Hypothalamus (tissue), 51 donors: ENCODE measurements around the gene BMP2K.

ENCODE experiments used
- DNase-seq, 51 donors: peaks; one replicate each; lab custom pipeline; 2025; lab: John Stamatoyannopoulos, UW

Gene BMP2K

DNA sequence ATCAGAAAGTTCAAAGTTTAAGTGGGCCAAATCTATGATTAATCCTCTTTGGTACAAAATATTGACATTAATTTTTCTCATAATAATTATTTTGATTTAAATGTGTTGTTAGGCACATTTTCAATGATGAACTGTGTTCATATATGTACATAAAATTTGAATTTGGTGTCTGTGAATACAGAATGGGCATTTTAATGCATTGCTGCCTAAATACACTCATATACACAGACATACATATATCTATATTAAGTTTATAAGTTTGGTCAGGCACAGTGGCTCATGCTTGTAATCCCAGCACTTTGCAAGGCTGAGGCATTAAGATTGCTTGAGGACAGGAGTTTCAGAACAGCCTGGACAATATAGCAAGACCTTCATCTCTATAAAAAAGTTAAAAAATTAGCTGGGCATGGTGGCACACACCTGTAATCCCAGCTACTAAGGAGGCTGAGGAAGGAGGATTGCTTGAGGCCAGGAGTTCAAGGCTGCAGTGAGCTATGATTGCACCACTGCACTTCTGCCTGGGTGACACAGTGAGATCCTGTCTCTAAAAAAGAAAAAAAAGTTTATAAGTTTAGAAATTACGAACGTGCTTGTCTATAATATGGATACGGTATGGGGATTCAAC lies 12.3 kb upstream of the BMP2K start:
- DNase-seq = no peak

DNA sequence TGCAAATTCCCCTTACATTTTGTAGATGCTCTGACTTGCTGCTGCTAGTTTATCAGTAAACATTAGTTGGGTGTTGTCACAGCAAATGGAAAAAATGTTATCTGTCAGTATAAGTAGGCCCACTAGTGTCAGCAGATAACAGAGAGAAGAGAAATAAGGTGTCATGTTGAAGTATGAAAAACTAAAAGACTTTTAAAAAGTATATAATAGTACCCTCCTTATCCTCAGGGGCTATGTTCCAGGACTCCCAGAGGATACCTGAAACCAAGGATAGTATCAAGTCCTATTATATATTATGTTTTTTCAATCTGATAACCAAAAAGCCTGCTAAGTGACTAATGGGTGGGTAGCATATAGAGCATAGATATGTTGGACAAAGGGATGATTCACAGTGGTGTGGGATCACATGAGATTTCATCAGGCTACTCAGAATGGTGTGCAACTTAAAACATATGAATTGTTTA lies 11.6 kb upstream of the BMP2K start:
- DNase-seq = no peak

DNA sequence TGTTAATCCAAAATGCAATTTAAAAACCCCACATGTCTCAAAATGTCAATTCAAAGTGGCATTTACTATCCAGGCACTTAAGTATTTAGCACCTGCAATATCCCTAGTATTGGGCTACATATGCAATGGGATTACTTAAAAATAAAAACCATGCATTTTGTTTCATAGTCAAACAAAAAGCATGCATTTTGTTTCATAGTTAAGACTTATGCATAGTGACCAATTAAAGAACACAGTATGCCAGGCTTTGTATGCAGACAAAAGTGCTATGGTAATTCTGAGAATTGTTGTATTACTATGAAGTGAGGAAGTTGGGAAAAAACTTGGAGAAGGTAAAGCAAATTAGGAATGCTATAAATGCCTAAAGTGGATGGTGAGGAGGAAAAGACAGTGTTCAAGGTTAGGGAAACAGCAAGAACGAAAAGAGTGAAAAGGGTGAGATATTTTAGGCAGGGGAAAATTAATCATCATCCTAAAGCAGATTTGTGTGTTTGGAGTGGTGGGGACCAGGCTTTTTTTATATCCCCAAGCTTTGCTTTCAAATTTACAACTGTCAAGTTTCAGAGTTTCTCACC lies 10.6 kb upstream of the BMP2K start:
- DNase-seq = no peak

DNA sequence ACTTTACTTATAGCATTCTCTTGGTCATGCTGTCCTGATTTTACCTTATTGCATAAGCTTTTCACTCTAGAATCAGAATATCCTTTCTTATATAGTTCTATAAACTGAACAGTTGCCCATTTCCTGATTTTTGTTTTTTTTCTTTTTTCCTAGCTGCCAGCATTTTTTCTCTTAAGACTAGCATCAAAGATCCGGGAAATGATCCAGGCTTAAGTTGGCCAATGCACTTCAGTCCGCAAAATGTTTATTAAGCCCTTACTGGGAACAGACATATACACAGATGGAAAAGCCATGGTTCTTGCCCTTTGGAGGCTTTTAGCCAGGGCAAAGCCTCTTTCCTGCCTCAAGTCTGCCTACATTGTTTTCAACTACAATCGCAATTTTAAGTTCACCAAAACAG lies 10.1 kb upstream of the BMP2K start:
- peak in 1 of 51 donors; percentile 2 for DNase-seq

DNA sequence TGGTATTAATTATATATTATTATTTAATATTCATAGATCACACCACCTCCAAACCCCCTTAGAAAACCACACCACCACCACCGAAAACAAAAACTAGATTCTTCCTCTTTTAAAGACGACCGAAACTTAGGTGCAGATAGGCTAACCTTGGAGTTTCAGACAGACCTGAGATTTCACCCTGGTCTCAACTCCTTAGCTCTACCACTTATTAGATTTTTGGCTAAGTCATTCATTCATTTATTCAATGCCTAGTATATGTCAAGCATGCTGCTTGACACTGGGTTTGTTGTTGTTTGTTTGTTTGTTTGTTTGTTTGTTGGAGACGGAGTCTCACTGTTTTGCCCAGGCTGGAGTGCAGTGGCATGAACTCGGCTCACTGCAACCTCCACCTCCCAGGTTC lies 9.5 kb upstream of the BMP2K start:
- no peak for DNase-seq

DNA sequence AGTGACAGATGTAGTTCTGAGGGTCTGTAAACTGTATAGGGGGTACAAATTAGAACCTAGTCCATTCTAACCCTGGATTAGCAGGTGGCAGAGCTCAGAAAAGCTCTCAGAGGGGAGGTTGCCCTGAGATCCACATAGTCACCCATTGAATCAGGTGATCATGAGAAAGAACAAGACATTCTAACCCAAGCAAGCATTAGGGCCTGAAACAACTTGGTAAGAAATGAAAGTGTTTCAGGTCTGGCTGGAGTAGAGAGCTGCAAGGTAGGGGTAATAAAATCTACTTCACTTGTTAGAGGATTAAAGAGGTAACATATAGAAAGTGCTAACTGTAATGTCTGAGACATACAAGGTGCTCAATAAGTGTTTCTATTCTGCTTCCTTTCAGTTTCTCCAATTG lies 8.8 kb upstream of the BMP2K start:
- no peak for DNase-seq

DNA sequence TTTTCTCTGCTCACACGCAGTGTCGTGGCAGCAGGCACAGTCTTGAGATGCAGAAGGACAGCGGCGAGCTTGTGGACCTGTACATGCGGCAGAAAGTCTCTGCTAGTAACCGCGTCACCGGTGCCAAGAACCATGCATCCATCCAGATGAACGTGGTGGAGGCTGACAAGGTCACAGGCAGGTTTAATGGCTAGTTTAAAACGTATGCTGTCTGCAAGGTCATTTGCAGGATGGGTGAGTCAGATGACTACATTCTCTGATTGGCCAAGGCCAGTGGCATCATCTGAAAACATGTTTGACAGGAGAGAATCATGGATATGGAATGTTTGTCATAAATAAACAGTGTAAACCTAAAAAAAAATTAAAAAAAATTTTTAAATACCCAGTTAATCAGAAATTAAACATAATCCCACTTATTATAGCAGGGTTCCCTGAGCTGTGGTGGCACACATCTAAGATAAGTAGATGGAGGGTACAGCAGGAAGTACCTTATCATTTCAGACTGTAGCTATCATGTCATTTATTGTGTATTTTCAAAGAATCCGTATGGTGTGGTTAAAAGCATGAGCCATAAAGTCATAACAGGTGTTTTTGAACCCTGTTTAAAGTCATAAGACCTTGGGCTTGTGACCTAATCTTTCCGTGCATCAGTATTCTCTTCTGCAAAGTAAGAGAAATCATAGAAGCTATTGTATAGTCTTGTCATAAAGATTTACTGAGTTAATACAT lies 7.5 kb upstream of the BMP2K start:
- DNase-seq = no peak

DNA sequence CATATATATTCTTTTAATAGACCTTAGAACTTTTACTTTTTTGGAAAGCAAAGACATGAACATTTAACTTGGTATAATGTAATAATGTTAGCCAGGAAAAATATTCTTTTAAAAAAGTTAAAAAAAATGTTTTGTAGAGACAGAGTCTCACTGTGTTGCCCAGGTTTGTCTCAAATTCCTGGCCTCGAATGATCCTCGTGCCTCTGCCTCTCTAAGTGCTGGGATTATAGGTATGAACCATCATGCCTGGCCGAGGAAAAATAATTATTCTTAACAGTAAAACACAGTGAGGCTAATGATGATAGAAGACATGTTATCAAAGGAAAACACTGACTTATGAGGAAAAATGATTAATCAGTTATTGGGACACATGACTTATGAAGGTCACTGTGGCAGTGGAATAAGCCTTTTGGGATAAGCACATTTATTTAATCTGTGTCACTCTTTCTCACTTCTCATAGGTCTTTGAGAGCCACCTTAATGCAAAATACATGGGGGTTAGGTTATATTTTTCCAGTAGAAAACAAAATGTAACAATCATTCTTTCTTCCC lies 6.0 kb upstream of the BMP2K start:
- DNase-seq = no peak

DNA sequence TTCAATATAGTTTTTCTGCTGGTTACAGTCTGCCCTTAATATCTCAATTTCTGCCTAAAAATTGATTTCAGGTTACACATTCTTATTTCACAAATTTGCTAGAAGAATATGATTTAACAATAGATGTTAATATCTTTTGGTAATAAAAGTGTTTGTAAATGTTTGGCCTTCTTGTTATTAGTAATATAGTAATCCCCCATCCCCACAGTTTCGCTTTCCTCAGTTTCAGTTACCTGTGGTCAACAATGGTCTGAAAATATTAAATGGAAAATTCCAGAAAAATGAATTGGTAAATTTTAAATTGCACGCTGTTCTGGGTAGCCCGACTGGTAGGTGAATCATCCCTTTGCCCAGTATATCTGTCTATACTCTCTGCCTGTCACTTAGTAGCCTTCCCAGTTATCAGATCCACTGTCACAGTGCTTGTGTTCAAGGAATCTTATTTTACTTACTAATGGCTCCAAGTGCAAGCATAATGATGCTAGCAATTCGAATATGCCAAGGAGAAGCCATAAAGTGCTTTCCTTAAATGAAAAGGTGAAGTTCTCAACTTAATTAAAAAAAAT lies 3.5 kb upstream of the BMP2K start:
- DNase-seq = no peak

DNA sequence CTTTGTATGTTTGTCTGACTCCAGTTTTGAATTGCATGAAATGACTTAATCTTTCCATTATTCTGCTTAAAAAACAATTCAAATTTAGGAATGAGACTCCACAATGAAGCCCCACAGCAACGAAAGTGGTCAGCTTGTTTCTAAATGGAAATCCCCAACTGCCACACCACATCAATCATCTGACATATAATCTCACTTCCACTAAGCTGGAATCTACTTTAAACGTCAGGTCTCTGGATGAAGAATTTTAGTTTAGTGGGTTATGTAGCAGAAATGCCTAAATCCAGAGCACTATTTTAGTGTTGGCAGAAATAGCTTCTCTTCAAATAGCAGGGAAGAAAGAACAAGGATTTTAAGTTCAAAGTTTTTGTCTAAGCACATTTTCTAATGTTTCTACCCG lies 1.7 kb upstream of the BMP2K start:
- no peak for DNase-seq

DNA sequence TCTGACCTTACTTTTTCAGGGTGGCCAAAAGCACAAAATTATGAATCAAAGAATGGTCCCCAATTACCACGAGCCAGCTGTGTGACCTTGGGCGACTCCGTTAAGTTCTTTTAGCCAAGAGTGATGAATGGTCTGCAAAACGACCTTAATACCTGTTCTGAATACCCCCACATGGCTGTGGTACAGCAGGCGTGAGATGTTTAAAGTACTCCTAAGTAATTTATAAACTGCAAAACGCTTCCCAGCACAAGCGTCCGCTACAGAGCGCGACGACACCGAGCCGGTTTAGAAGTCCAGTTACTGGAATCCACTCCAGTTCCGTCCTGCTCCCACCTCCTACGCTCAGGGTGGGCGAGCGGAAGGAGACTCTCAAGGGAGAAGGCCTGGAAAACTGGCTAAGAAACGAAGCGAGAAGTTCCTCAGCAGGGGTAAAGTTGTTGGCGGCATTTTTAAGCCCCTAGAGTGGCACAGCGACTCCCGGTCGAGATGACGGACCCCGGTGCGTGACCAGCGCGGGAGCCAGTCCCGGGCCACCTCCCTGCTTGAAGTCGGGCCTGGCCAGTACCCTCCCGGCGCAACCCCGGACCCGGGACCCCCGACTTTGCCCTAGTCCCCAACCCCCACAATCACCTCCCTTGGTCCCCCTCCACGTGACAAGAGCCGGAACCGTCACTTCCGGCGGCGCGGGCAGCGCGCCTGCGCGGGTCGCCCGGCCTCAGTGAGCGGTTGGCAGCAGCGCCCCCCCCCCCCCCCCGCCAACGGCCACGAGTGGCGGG lies 659 bp upstream of the BMP2K start:
- DNase-seq = peak in 49 of 51 donors; percentile 38 to 95 (median 85)

DNA sequence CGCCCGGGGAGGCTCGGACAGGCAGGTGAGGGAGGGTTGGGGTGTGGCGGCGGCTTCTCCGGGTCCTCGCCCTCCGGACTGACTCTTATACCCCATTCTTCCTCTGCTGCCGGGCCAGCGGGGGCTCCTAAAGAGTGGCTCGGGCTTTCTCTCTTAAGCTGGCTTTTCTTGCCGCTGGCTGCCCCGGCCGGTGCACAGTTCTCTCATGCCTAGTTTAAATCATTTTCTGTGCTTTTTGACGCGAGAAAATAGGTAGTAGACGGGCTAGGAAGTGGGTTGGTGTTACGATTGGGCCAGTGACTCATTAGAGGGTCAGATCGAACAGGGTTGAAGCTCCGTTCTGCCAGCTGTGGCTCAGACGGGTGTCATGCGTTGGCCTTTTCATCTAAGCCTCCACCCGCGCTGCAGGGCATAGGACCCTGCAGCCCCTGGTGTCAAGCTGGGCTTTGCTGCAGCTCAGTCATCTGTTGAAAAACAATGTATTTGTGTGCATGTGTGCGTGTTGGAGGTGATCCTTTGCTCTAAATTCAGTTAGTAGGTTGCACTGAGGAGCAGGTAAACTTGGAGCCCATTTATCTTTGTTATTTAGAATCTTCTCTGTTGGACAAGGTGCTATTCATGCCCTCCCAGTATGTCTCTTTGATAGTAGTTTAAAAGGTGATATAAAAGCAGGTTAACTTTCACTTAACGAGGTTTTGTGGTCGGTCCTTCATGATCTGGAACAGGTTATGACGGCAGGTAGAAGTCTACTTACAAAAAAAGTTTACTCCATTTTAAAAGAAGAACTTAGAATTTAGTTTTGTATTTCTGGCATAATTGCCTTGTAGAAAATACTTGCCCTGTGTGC lies 802 bp downstream of the BMP2K start:
- peak in 30 of 51 donors; percentile 1 to 60 (median 34) for DNase-seq

DNA sequence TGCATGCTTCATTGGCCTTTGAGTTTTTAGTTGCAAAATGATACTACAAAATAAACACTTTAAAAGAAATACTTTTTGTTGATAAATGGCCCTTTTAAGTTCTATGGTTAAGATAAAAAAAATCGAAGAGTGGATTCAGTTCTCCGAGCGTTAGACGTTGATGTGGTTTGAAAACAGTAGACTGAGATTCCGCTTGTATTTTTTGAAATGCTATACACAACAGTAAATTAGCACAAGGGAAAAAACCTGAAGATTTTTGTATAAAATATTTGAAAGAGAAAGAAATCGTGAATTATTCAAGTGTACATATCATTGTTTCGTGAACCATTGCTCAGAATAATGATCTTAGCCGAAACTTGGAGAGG lies 1.4 kb downstream of the BMP2K start:
- DNase-seq = no peak

DNA sequence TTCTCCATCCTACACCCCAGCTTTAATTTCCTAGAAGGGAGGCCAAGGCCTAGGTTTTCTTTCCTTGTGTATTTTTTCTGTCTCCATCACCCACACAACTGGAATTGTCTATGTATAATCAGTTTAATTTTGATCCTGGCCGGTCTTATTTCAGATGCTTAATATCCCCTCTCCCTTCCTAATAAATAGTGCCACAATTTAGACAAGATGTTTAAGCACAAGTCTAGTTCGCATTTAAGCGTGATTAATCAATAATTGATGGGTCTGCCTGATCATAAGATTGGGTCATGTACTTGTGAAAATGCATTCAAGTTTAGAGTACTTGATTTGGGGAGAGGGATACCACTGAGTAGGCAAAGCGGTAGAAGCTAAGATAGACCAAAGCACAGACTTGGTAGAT lies 2.4 kb downstream of the BMP2K start:
- no peak for DNase-seq

DNA sequence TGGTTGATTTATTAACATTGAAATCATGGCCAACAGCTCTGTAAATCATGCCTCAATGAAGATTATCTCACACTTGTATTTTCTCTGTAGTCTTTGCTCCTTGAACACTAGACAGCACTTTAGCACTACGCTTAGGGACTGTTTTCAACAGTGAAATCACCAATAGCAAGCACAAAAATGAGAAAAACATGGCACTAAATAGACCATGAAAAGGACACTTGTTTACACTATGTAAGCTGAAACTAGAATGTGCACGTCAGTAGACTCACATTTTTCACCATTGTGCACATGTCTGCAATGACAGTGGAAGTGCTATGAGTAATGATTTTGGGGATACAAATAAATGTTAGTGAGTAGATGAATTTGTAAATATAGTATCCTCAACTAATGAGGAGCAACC lies 3.1 kb downstream of the BMP2K start:
- DNase-seq = no peak

DNA sequence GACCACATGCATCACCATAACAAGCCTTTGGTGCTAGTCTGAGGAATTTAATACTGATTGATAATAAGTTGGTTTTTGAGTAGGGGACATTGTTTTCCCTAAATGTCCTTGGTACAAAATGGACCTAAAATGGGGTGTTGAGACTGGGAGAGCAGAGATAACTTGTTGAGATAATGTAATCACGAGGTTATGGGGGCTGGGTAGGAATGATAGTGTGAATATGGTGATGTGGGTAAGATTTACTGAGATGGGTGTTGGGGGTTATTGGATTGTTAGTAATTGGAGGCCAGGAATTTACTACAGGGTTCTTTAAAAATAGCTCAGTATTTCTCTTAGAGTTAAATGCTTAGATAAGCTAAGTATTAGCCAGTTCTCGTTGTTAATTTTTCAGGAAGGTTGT lies 3.9 kb downstream of the BMP2K start:
- DNase-seq = no peak

DNA sequence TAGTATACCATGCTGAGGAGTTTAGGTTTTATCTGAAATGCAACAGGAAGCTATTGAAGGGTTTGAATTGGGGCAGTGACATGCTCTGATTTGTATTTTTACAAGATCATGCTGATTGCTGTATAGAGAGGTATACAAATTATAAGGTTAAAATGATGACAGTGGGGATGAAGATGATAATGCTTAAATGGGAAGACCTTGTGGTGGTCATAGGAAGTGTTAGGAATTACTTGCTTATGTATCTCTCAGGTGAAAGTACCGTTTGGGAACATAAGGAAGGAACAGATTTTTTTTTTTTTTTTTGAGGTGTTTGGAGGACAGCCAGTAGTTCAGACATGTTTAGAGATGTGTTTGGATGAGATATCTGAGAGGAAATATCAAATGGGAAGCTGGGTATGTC lies 5.0 kb downstream of the BMP2K start:
- DNase-seq = no peak

DNA sequence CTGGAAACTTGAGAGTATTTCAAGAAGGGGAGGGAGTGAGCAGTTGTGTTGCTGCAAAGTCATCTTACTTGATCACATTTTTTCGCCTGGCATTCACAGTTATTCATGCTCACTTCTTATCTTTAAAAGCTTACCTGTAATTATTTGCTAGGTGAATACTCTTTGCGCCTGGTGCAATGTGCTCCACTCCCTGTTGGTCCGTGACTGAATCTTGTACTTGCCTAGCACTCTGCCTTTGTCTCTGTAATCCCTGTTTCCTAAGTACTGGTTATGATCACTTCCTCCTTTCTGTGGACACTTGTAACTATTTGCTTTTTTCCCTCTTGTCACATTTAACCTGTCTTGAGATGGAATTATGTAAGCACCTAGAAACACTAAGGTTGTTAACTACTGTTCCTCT lies 5.8 kb downstream of the BMP2K start:
- DNase-seq = no peak

DNA sequence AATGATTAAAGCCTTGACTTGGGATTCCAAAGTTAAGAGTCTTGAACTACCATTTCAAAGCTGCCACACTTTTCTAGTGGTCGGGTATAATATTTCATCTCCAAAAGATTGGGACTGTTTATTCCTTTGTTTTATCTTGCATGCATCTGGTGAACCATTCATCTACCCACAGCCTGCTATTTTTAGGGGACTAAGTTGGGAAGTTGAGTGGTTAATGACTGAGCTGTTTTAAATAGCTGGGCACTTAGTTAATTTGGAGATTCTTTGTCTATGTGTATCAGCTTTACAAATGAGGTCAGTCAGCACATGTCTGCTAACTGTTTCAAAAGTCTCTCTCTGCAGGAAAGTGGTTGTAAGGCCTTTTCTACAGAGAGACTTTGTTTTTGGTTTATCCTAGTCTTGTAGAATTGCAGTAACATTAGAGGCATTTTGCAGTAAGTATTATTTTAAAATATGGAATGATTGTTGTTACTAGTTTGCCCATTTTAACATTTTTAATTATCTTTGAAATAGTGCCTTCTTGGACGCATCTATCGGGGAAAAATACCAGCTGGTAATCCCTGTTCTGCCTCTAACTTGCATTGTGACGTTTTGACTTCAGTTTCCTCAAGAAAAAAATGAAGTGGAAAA lies 8.2 kb downstream of the BMP2K start:
- DNase-seq = no peak
